Measurements from ENCODE around the gene PRELP.

The PRELP gene

GRCh38 chr1:203437696-203438315, 37.8 kb upstream of the PRELP start:
- FAIRE-seq (no peak), DNase-seq (ENCODE audit: insufficient read length, low spot score) (no peak)
- no peak for TF ChIP-seq CTCF (IDR thresholded peaks at IDR 0.05; ENCODE audit: insufficient read depth, missing control alignments)

GRCh38 chr1:203439131-203439730, 36.4 kb upstream of the PRELP start:
- FAIRE-seq (no peak), DNase-seq (ENCODE audit: insufficient read length, low spot score) (no peak)
- TF ChIP-seq CTCF (IDR thresholded peaks at IDR 0.05; ENCODE audit: insufficient read depth, missing control alignments) = no peak

- DNase-seq (ENCODE audit: insufficient read length, low spot score) = no peak
- TF ChIP-seq CTCF (IDR thresholded peaks at IDR 0.05; ENCODE audit: insufficient read depth, missing control alignments) = no peak
These were observed 34.8 kb upstream of the PRELP start for GRCh38 chr1:203440771-203441170.

GRCh38 chr1:203441766-203442165, 33.8 kb upstream of the PRELP start:
- peak; percentile 32 for FAIRE-seq
- no peak for TF ChIP-seq CTCF (IDR thresholded peaks at IDR 0.05; ENCODE audit: insufficient read depth, missing control alignments)

More at GRCh38 chr1:203440771-203441170, 34.8 kb upstream of the PRELP start:
- FAIRE-seq = no peak

GRCh38 chr1:203442821-203443220, 32.8 kb upstream of the PRELP start:
- DNase-seq (ENCODE audit: insufficient read length, low spot score) (no peak), FAIRE-seq (no peak)
- TF ChIP-seq CTCF (IDR thresholded peaks at IDR 0.05; ENCODE audit: insufficient read depth, missing control alignments) = no peak

More at GRCh38 chr1:203441766-203442165, 33.8 kb upstream of the PRELP start:
- DNase-seq (ENCODE audit: insufficient read length, low spot score) = peak; percentile 58

GRCh38 chr1:203443296-203443695, 32.3 kb upstream of the PRELP start:
- DNase-seq (ENCODE audit: insufficient read length, low spot score) (no peak), FAIRE-seq (no peak)
- TF ChIP-seq CTCF (IDR thresholded peaks at IDR 0.05; ENCODE audit: insufficient read depth, missing control alignments) = no peak

- TF ChIP-seq CTCF (IDR thresholded peaks at IDR 0.05; ENCODE audit: insufficient read depth, missing control alignments) = no peak
- FAIRE-seq (no peak), DNase-seq (ENCODE audit: insufficient read length, low spot score) (no peak)
These were observed 31.4 kb upstream of the PRELP start for GRCh38 chr1:203444171-203444576.

Measured in D721Med (cell line).